GM18868 (cell line): Measurements from ENCODE around the gene C14orf132.
A peak's percentile ranks its signal among the peaks of the same experiment; 100 is the strongest.
"Not testable (repeated sequence)": the region's sequence is repeated elsewhere in the genome, so short reads cannot be mapped to it uniquely, and the experiment has no call there.

Source experiments
- ATAC-seq: cut with Tn5 transposase; IDR thresholded peaks from one replicate; pipeline ENCODE4 v1.9.1; 2021; ENCODE audit warnings: mild to moderate bottlenecking, moderate library complexity; ENCODE audit not compliant: unreplicated experiment

The C14orf132 gene

DNA sequence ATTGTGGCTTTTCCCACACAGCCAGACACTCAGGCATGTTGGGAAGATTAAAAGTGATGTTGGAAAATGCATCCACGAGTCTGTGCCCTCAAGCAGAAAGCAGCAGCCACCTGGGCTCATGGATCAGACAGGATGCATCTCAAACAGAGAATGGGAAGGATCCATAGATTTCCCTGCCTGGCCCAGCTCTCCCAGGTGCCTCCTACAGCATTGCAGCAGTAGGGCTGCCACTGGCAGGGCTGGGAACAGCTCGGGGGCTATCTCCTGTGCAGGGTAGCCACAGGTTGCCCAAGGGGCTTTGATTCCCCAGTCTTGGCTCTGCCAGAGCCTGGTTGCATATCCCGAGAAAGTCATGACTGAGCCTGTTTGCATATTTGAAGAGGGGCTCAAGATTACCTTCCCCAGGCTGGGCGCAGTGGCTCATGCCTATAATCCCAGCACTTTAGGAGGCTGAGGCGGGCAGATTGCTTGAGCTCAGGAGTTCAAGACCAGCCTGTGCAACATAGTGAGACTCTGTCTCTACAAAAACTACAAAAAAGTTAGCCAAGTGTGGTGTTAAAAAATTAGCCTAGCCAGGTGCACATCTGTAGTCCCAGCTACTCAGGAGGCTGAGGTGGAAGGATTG, 19.5 kb downstream of the C14orf132 start:
- ATAC-seq = no peak

DNA sequence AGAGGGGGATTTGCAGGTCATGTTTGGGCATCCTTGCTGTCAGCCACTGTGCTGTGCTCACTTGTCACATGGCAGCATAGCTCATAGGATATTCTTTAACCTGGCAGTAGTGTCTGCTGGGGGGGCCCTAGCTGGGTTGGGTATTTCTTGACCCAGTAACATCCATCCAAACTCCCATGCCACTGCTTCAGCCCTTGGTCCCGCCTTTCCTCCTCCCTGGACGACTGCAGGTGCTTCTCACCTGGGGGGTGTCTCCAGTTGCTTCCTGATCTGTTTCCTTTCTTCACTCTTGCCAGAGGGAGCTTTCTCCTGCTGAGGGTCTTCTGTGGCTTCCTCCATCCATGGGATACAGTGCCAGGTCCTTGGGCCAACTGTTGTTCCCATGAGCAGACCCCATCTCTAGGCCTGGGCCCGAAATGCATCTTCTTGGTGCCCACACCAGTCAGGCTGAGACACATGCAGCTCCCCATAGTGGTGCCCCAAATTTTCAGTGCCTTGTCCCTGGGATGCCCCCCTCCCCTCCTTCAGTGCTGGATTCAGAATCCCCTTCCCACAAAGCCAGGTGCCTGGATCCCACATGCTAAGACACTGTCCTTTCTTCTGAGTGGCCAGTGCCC, 20.5 kb downstream of the C14orf132 start:
- ATAC-seq = no peak

DNA sequence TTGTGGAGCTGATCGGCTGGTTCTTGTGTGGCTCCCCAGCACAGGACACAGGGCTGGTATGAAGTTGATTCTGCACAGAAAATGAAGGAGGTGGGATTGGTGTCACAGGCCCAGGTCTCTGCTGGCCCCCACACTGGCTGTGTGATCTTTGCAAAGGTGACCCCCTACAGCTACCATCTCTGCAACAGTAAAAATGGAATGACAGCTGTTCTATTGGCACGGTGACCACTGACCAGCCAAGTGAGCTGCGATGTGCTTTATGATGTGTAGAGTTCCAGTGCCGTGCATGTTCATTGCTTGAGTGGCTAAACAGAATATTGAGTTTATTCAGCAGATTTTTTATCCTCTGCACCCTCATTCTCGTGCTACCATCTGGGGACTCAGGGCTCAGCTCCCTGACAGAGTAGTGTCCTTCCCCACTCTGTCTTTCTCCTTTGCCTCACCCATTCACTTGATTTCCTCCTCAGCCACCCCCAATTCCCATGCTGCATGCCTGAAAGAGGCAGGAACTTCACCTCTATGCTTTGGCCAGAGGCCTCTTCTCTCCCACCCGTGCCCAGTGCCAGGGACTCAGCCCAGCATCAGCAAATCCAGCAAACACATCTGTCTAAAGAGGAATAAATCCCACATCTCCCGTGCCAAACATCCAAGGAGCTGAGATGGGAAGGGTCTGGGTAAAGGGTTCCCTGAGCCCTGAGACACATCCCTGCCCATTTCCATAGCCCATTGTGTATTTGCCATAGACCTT, 21.2 kb downstream of the C14orf132 start:
- ATAC-seq = no peak

DNA sequence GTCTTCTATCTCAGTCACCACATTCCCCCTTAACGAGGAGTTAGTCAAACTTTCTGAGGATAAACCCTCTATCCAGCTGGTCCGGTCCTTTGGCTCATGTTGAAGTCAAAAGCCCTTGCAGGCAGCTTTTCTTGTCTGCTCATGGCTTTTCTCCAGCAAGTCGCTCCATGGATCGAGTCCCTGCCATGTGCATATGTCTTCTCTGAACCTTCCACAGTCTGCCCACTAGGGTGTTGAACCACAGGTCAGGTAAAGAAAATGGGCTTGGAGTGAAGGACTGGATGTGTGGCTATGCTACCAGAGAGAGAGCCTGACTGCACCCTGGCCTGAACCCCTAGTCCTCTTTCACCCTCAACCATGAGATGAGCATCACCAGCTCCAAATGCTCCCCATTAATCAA, 22.8 kb downstream of the C14orf132 start:
- no peak for ATAC-seq

DNA sequence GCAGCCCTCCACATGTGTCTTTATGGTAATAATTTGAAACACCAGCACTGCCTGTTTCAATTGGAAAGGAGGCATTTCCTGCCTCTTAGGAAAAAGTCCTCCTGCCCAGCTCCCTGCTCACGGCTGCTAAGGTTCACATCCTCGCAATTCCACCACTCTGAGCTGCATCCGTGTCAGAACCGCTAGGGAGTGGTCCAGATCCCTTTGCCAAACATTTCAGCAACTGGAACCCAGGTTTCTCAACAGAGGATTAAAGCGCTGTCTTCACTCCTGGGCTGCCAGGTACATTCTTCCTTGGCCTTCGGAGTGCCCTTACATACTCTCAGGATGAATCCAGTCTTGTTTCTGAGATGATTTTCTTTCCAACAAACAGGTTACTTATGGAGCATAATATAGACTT, 23.3 kb downstream of the C14orf132 start:
- no peak for ATAC-seq

DNA sequence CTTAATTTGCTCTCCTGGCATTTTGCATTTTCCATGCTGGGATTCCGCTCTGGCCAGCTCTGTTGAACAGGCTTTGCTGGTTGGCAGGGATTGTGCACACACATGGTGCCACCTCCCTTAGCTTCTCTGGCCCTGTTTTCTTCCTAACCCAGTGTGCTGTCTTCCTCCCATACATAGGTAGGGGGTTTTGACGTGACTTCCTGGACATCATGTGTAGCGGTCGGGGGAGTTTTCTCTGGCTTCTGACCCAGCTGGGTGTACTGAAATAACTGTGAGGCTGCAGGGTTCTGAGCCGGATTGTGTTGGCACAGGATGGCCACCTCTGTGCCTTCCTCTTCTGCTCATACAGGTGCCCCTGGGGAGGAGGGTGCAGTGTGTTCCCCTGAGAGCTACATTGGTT, 25.7 kb downstream of the C14orf132 start:
- ATAC-seq = peak; percentile 60

DNA sequence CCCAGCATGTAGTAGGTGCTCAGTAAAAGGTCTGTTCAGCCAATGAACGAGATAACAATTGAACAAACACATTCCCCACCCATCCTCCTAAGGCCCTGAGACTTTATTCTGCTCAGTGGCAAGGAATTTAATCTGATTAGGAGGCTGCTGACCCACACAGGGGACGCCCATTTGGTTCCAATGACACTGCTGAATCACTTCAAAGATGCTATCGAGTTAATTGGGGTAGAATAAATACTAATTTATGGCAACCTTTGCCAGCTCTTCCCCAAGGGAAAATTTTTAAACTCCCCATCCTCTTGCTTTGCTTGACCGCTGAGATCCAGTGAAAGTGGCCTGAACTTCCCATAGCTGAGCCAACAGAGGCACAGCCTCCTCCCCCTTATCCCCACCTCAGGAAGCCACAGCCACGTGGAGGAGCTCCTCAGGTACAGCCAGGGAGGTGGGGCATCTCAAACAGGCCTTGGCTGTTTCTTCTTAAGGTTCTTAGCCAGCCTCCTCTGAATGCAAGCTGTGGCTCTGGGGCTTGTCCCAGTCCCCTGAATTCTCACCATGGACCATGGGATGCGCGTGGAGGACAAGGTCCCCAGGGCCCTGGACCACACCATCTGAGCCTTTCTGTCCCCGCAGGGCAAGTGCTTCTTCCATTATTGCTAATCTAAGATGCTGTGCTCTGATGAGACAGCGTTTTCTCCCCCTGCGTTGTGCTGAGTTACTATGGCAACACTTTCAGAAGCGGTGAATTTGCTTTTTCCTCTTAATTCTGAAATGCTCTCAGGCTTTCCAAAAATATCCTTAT, 26.7 kb downstream of the C14orf132 start:
- peak; percentile 70 for ATAC-seq

DNA sequence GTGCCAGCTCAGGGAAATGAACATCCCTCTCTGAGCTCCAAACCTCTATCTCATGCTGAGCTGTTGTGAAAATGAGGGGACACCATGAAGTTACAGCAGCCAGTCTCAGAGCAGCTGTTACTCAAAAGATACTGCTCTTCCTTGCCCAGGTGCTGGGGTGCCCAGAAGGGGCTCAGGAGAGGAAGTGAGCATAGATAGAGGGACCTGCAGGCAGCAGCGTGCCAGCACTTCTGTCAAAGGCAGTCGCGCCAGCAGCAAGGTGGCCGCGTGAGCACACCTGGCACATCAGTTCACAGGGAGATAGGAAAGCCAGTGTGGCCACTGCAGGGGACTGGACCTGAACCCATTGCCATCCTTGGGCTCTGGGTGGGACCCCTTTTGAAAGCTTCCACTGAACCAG, 27.8 kb downstream of the C14orf132 start:
- ATAC-seq = peak; percentile 34

DNA sequence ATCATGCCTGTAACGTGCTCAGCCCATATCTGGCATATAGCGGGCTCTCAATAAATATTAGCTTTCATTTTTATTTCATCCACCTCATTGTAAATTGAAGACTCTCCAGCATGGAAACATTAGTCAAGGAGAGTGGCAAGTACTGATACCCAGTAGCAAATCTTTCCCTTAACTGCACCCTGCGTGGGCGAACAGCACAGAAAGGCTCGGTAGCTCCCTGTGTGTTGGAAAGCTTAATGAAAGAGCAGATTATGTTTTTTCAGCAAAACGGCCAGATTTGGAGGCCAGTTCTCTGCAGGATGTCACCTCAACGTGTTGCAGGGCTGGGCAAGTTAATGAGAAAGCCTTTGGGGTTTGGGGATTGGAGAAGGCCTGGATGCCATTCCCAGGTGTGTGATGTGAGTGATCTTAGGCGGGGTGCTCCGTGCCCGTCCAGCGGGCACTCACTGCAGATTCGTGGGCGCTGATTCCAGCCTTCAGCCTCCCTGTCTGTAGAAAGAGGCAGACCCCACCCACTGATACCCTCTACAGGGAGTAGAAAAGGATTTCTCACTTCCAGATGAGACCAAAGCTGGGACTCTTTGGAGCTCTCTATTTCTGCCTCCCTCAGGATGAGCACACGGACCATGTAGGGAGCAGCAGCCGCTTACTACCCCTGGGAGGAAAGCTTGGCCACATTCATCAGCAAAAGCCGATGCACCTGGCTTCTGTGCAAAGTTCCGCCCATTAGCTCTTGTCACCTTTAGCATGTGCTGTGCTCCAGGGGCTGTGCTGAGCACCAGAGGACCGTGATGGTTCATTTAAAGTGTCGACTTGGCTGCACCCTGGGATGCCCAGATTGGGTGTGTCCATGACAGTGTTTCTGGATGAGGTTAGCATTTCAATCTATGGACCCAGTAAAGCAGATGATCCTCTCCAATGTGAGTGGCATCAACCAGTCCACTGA, 29.1 kb downstream of the C14orf132 start:
- no peak for ATAC-seq

DNA sequence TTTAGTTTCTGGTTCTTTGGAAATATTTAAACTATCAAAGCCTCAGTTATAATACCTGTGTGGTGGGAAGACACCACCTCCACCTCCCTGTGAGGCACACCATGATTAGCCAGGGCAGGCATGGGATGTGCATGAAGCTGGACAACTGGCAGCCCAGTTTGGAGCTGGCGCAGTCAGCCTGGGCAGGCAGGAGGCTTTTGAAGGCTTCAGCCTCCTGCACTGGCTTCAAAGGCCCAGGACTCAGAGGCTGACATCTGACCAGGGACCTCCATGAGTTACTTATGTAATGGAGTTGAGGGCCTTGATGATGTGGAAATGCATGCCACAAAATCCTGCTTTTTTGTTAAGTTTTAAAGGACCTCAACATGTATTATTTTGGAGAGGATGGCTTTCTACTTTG, 30.3 kb downstream of the C14orf132 start:
- no peak for ATAC-seq

DNA sequence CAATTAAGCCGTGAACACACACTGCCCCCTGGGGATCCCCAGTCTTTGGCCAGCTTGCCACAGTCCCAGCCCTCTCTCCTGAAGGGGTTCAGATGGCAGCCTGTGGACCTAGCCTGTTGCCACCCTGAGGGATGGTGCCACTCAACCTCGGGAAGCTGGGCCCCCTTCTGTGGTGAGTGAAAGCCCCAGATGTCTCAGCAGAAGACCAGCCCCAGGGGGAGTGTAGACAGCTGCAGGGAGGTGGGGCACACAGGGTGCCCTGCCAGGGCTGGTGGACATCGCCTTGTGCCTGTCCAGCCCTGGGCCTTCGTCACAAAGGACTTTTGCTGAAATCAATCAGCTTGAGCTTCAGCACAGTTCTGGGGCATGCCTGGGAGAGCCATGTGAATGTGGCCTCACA, 32.4 kb downstream of the C14orf132 start:
- ATAC-seq = no peak

DNA sequence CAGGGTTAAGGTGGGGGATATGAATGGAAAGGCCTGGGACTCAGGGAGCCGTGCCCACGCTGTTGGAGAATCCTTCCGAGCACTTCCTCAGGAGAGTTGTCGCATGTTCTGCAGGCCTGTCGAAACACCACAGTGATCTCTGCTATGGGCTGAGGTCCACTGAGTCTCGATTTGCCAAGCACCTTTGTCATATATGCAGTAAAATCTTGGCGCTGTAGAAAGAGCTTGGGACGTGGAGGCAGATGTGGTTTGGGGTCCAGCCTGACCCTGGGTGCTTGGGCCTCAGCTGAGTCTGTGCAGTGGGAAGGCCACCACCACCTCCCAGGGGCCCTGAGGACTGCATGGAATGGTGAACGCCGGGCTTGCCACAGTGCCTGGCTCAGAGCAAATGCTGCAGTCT, 32.9 kb downstream of the C14orf132 start:
- no peak for ATAC-seq

DNA sequence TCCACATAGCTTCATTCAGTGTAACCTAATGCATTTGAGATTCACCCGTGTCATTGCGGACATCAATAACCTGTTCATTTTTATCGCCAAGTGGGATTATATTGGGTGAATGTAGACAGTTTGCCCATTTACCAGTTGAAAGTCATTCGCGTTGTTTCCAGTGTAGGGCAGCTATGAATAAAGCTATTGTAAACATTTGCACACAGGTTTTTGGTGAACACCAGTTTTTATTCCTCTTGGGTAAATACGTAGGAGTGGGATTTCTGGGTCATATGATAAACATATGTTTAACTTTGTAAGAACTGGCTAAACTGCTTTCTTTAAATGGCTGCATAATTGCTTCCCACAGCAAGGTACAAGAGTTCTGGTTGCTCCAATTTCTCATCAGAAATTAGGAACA, 33.6 kb downstream of the C14orf132 start:
- ATAC-seq = no peak

DNA sequence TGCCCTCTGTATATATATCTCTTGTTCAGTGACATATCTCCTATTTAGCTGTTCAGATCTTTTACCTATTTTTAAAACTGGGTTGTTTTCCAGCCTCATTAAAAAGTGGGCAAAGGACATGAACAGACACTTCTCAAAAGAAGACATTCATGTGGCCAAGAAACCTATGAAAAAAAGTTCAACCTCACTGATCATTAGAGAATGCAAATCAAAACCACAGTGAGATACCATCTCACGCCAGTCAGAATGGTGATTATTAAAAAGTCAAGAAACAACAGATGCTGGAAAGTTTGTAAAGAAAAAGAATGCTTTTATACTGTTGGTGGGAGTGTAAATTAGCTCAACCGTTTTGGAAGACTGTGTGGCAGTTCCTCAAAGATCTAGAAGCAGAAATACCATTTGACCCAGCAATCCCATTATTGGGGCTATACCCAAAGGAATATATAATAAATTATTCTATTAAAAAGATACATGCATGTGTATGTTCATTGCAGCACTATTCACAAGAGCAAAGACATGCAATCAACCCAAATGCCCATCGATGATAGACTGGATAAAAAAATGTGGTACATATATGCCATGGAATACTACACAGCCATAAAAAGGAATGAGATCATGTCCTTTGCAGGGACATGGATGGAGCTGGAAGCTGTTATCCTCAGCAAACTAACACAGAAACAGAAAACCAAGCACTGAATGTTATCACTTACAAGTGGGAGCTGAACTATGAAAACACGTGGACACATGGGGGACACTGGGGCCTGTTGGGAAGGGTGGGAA, 34.3 kb downstream of the C14orf132 start:
- ATAC-seq = not testable (repeated sequence)

DNA sequence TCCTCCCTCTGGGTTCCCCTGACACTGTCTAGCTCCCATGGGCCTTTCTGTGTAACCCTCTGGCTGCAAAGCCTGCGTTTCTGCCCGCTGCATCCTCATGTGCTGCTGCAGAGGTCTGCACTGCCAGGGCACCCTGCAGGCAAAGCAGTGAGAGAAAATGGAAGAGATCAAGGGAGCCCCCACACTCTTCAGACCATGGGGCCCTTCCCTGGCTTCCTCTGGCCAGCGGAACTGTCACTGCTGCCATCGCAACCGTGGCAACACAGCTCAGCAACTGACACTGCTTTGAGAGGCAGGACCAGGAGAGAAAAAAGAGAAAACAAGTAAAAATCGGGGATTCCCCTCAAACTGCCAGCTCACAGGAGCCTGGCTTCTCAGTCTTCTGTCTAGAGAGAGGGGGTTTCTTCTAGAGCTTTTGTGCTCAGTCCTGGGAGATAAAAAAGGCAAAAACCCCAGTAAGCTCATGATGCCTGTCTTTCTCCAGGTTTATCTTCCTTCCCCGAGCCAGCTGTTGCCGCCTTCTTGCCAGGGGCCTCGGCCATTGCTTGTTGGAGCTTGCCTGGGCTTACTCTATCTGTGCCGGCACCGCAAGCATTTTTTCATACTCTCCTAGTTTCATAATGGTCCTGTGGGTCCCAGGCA, 38.9 kb downstream of the C14orf132 start:
- ATAC-seq = peak; percentile 73

DNA sequence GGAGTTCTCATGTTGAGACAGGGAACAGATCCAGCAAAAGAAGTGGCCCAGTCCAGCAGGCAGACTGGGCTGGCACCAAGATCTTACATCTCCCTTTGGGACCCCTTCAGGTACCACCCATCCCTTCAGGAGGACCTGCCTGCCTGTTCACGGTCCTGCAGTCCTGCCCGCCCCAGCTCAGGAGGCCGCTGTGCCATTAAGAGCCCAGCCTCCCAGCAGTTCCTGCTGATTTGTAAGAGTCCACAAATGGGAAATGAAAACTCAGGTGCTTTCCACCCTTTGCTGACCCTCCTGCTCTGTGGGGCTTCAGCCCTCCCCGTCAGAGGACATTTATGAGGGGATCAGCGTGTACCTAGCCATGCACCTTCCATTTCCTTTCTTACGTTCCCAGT, 39.5 kb downstream of the C14orf132 start:
- ATAC-seq = peak; percentile 7

DNA sequence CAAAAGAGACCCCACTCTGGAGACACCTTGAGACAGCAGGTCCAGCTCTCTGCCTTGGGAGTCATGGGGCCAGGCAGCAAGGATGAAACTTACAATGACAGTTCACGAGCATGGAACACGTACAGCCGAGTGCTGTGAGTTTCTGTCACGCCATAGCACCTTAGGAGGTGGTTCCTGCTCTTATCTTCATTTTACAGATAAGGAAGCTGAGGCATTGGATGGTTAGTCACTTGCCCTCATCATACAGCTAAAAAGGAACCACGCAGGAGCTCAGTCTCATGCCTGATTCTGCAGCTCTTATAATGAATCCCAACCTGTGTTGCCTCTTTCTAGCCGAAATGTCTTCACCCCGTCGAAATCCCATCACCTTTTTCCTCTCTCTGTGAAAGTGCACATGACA, 39.9 kb downstream of the C14orf132 start:
- ATAC-seq = no peak

DNA sequence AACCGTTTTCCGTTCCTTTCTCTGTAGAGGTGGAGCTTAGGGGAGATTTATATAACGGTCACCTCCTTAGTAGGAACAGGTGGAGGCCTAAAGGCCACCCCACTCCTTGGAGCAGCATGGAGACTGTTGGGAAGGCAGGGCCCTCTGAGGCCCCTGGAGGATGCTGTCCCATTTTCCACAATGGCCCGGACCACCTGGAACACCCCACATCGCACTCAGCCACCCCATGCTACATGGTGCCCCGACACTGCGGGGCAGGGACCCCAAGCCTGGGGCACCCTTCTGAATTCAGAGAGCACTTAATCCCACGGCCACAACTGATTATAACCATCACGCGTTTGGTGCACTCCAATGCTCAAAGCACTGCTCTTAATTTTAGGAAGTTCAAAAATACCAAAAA, 41.4 kb downstream of the C14orf132 start:
- no peak for ATAC-seq

DNA sequence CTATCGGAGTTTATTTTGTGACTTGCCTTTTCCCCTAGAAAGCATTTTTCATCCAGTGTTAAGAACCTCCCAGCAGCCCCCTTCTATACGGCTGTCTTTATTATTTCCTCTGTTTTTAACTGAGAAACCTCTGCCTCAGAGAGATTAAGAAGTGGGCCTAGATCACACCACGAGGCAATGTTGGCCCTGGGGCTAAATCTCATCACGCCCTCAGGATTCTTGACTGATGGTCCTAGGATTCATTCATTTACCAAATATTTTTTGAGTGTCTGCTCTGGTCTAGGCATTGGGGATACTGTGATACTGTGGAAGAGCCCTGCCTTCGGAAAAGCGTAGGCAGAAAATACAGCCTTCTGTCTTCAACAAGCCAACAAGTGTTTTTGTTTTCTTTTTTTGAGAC, 42.1 kb downstream of the C14orf132 start:
- no peak for ATAC-seq
